PC-9 (cell line): ENCODE measurements around the gene PRXL2B. TPM values are rescaled to one million over a fixed set of nuclear protein-coding genes. Genes with fewer than 3 reads are reported as not detected.
"Not testable (repeated sequence)": the region's sequence is repeated elsewhere in the genome, so short reads cannot be mapped to it uniquely, and the experiment has no call there.

ENCODE experiments used
- BruUV-seq: library from RNA; stranded (reverse); fragments of 400-500 nt; replicated peaks from 2 replicates; lab custom pipeline; 2021; lab: Mats Ljungman, UMichigan
- CTCF ChIA-PET: fragments of 300-600 bp; sonication (Branson Sonifier 250); formaldehyde crosslinking; loops from one replicate; lab custom pipeline; 2022; ENCODE audit warnings: antibody characterized with exemption; lab: Charles Lee
- POLR2A ChIA-PET: fragments of 300-600 bp; sonication (Branson Sonifier 250); formaldehyde crosslinking; loops from one replicate; lab custom pipeline; 2022; ENCODE audit warnings: antibody characterized with exemption; ENCODE audit not compliant: unreplicated experiment; lab: Charles Lee
- DNase-seq, 2 experiments: peaks; one replicate each; pipeline versions ENCODE4 v3.0.0 to v3.0.0-alpha.2; 2015 to 2022; ENCODE audit warnings: mixed read lengths in 1 of 2
- H2AFZ ChIP-seq: fragments of 200-600 bp; sonication (generic); 2 replicates; pipeline ENCODE4 v1.8.1; 2017; ENCODE audit warnings: antibody characterized with exemption
- H3F3A ChIP-seq: fragments of 200-600 bp; sonication (generic); 2 replicates; pipeline ENCODE4 v1.8.1; 2017; ENCODE audit warnings: antibody characterized with exemption, mild to moderate bottlenecking, low read depth; ENCODE audit not compliant: insufficient read depth
- H3K27ac ChIP-seq: fragments of 200-600 bp; sonication (generic); 2 replicates; pipeline ENCODE4 v1.6.1; 2016; ENCODE audit warnings: mixed run types
- H3K27me3 ChIP-seq: fragments of 200-600 bp; sonication (generic); 2 replicates; pipeline ENCODE4 v1.6.1; 2016; ENCODE audit warnings: low read depth, mixed run types; ENCODE audit not compliant: insufficient read depth
- H3K36me3 ChIP-seq: fragments of 200-600 bp; sonication (generic); 2 replicates; pipeline ENCODE4 v1.6.1; 2016; ENCODE audit warnings: low read depth, mixed run types
- H3K4me1 ChIP-seq: fragments of 200-600 bp; sonication (generic); replicated peaks from 2 replicates; pipeline ENCODE4 v1.6.1; 2016; ENCODE audit warnings: mixed run types; ENCODE audit not compliant: insufficient read depth
- H3K4me2 ChIP-seq: fragments of 200-600 bp; sonication (generic); 2 replicates; pipeline ENCODE4 v1.6.1; 2017; ENCODE audit warnings: mixed run types
- H3K4me3 ChIP-seq: fragments of 200-600 bp; sonication (generic); 2 replicates; pipeline ENCODE4 v1.6.1; 2016; ENCODE audit warnings: mixed run types
- H3K79me2 ChIP-seq: fragments of 200-600 bp; sonication (generic); 2 replicates; pipeline ENCODE4 v1.6.1; 2017; ENCODE audit warnings: low read depth, mixed run types
- H3K9me2 ChIP-seq: fragments of 200-600 bp; sonication (generic); 2 replicates; pipeline ENCODE4 v1.8.1; 2017; ENCODE audit warnings: mild to moderate bottlenecking; ENCODE audit not compliant: insufficient read depth
- H3K9me3 ChIP-seq: fragments of 200-600 bp; sonication (generic); 2 replicates; pipeline ENCODE4 v1.8.1; 2016; ENCODE audit warnings: low read depth; ENCODE audit not compliant: insufficient read depth
- H4K20me1 ChIP-seq: fragments of 200-600 bp; sonication (generic); 2 replicates; pipeline ENCODE4 v1.8.1; 2017; ENCODE audit not compliant: insufficient read depth
- EZH2 ChIP-seq: fragments of 200-600 bp; sonication (generic); IDR thresholded peaks from 2 replicates; pipeline ENCODE4 v1.8.0; 2017; ENCODE audit warnings: antibody characterized with exemption, low read depth
- intact Hi-C: fragments of 100-400 bp; cut with micrococcal nuclease; formaldehyde crosslinking; loops from one replicate; pipeline ENCODE4 v1.10.0; 2022; ENCODE audit not compliant: unreplicated experiment
- total RNA-seq: library from RNA; stranded (reverse); gene quantifications from 2 replicates; pipeline ENCODE4 v1.2.3, GENCODE V29; 2021
- TF ChIP-seq, protein P1 (sequence below): fragments of 200-600 bp; sonication (generic); conservative IDR thresholded peaks from 2 replicates; pipeline ENCODE4 v1.6.1; 2017; ENCODE audit warnings: mixed run types, antibody characterized with exemption, mild to moderate bottlenecking, moderate library complexity

The PRXL2B gene
- total RNA-seq, 1 experiment from 2014 or later: 26.1 TPM

- H3K27me3 ChIP-seq: peaks cover 51% of the 10 kb centered on the region
- no TSS peak for BruUV-seq
- H4K20me1 ChIP-seq: no peaks in the 10 kb centered on the region
- H3K9me2 ChIP-seq: no peaks in the 10 kb centered on the region
- ChIA-PET POLR2A (interaction anchor here (0.7 kb wide), 1 partner anchor 23 kb away, joined by 10 read pairs; no protein-coding TSS in a partner anchor), CTCF (no interaction called here)
- no peak overlapping the region for H3K4me3 ChIP-seq
- no peaks in the 10 kb centered on the region for H3K36me3 ChIP-seq
- H2AFZ ChIP-seq: no peak overlapping the region
- H3F3A ChIP-seq: no peaks in the 10 kb centered on the region
- TF ChIP-seq EZH2: no peak
- TF ChIP-seq, protein P1, sequence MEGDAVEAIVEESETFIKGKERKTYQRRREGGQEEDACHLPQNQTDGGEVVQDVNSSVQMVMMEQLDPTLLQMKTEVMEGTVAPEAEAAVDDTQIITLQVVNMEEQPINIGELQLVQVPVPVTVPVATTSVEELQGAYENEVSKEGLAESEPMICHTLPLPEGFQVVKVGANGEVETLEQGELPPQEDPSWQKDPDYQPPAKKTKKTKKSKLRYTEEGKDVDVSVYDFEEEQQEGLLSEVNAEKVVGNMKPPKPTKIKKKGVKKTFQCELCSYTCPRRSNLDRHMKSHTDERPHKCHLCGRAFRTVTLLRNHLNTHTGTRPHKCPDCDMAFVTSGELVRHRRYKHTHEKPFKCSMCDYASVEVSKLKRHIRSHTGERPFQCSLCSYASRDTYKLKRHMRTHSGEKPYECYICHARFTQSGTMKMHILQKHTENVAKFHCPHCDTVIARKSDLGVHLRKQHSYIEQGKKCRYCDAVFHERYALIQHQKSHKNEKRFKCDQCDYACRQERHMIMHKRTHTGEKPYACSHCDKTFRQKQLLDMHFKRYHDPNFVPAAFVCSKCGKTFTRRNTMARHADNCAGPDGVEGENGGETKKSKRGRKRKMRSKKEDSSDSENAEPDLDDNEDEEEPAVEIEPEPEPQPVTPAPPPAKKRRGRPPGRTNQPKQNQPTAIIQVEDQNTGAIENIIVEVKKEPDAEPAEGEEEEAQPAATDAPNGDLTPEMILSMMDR: no peak
- DNase-seq: no peak
- H3K79me2 ChIP-seq: no peaks in the 10 kb centered on the region
- no peak overlapping the region for H3K4me2 ChIP-seq
- H3K4me1 ChIP-seq: no peaks in the 10 kb centered on the region
- no peak overlapping the region for H3K27ac ChIP-seq
- intact Hi-C loops: no loop called here
- no peaks in the 10 kb centered on the region for H3K9me3 ChIP-seq
Observed at GRCh38 chr1:2567083-2567679, 19.4 kb upstream of the PRXL2B start.

DNA sequence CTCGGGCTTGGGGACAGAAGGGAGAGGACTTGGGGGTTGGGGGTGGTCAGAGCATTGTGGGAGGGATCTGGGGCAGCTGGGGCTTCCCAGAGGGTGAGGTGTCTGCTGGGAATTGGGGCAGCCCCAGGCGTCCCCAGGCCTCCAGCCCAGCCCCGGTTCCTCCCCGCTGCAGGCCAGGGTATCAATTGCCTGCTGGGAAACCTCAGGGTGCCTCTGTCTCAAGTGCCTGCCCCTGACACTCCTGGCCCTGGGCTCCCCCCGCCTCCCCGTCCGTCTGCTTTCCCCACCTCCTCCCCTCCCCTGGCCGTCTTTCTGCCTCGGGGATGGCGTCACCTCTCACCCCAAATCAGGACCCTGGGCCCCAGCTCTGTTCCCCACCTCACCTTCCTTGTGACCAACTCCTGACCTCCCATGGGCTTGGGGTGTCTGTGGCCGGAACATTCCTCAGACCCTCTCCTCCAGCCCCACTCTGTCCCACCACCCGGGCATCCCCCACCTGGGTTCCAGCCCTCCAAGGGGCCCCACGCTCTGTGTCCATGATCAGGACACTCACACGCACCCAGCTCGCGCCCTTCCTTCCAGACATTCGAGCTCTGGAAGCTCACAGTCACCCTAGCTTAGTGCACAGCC lies 18.3 kb upstream of the PRXL2B start:
- POLR2A ChIA-PET, H3F3A ChIP-seq, H3K4me1 ChIP-seq, H3K4me3 ChIP-seq, H2AFZ ChIP-seq, H3K9me2 ChIP-seq, H3K36me3 ChIP-seq, DNase-seq, CTCF ChIA-PET, BruUV-seq, H4K20me1 ChIP-seq, intact Hi-C loops, H3K79me2 ChIP-seq, H3K27ac ChIP-seq, H3K4me2 ChIP-seq, H3K9me3 ChIP-seq: not testable (repeated sequence)
- H3K27me3 ChIP-seq: peaks cover 62% of the 10 kb centered on the region

GRCh38 chr1:2569060-2569459 lies 17.5 kb upstream of the PRXL2B start:
- Histone ChIP-seq H3K9me2 (no peaks in the 10 kb centered on the region), H3K4me3 (no peak overlapping the region), H2AFZ (no peak overlapping the region), H3K4me2 (no peak overlapping the region), H3K27ac (no peak overlapping the region), H3K27me3 (peaks cover 70% of the 10 kb centered on the region), H4K20me1 (no peaks in the 10 kb centered on the region), H3K4me1 (no peaks in the 10 kb centered on the region), H3K36me3 (no peaks in the 10 kb centered on the region), H3K9me3 (no peaks in the 10 kb centered on the region), H3F3A (no peaks in the 10 kb centered on the region), H3K79me2 (no peaks in the 10 kb centered on the region)
- TF ChIP-seq, protein P1: no peak
- TF ChIP-seq EZH2: no peak
- no peak for DNase-seq
- CTCF ChIA-PET: no interaction called here
- BruUV-seq: no TSS peak
- intact Hi-C loops: no loop called here
- POLR2A ChIA-PET: no interaction called here

DNA sequence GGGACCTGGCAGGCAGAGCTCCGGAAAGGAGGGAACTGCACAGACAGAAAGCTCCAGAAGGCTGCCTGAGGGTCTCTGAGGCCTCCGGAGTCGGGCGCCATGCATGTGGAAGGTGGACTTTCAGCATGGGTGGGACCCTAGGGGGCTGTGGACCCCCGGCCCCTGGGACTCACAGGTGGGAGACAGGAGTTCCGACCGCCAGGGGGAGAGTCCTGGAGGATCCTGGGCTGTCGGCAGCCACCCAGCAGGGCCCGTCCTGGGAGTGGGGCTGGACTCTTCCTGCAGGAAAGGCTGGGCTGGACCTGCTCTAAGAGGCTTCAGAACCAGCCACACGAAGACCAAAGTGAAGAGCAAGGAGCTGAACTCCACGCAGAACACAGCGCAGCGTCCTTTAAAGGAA lies 16.9 kb upstream of the PRXL2B start:
- BruUV-seq, H3K36me3 ChIP-seq, H4K20me1 ChIP-seq, H3K79me2 ChIP-seq, H3K27ac ChIP-seq, H3K9me2 ChIP-seq, H2AFZ ChIP-seq, CTCF ChIA-PET, H3K4me3 ChIP-seq, POLR2A ChIA-PET, intact Hi-C loops, H3K4me1 ChIP-seq, H3F3A ChIP-seq, H3K4me2 ChIP-seq, H3K9me3 ChIP-seq: not testable (repeated sequence)
- peak in 1 of 2 experiments; percentile 9 for DNase-seq
- H3K27me3 ChIP-seq: peaks cover 73% of the 10 kb centered on the region
